WTC11 (cell line): Measurements from ENCODE around the gene ITGA1. TPM values are rescaled to one million over a fixed set of nuclear protein-coding genes. Genes with fewer than 3 reads are reported as not detected.

Source experiments
- ATAC-seq: fragments of 200-7000 bp; cut with Tn5 transposase; 2 replicates; pipeline ENCODE4 v1.10.0; 2021; ENCODE audit warnings: mild to moderate bottlenecking, moderate library complexity
- CTCF ChIA-PET: fragments of 300-600 bp; sonication (Branson Sonifier 250); formaldehyde crosslinking; loops from one replicate; lab custom pipeline; 2021; ENCODE audit warnings: antibody characterized with exemption; lab: Charles Lee
- POLR2A ChIA-PET: fragments of 350-600 bp; sonication (Branson Sonifier 250); formaldehyde crosslinking; loops from one replicate; lab custom pipeline; 2021; ENCODE audit warnings: antibody characterized with exemption; lab: Charles Lee
- DNase-seq: peaks from one replicate; pipeline ENCODE4 v3.0.0; 2021; ENCODE audit warnings: low spot score
- H3K27ac Mint-ChIP-seq: 2 replicates; pipeline ENCODE4 v1.8.0; 2021; ENCODE audit warnings: mixed read lengths
- H3K27me3 Mint-ChIP-seq: 2 replicates; pipeline ENCODE4 v1.8.0; 2021; ENCODE audit warnings: low read depth, mild to moderate bottlenecking, moderate library complexity, mixed read lengths
- H3K36me3 Mint-ChIP-seq: 2 replicates; pipeline ENCODE4 v1.8.0; 2021; ENCODE audit warnings: mixed read lengths
- H3K4me1 Mint-ChIP-seq: 2 replicates; pipeline ENCODE4 v1.8.0; 2022; ENCODE audit warnings: mixed read lengths
- H3K4me3 Mint-ChIP-seq: 2 replicates; pipeline ENCODE4 v1.8.0; 2021; ENCODE audit warnings: mild to moderate bottlenecking, moderate library complexity, mixed read lengths
- H3K9me3 Mint-ChIP-seq: 2 replicates; pipeline ENCODE4 v1.8.0; 2021; ENCODE audit warnings: mixed read lengths
- CDX4 ChIP-seq: fragments of 250-450 bp; sonication (Bioruptor Pico); IDR thresholded peaks from 2 replicates; pipeline ENCODE4 v1.9.0; 2021; ENCODE audit warnings: moderate library complexity, mild to moderate bottlenecking, inconsistent platforms, borderline replicate concordance
- CREB1 ChIP-seq: sonication (generic); formaldehyde crosslinking; IDR thresholded peaks from 2 replicates; pipeline ENCODE4 v1.8.0; 2023; ENCODE audit warnings: mild to moderate bottlenecking, missing genetic modification reagents
- CREM ChIP-seq: sonication (generic); formaldehyde crosslinking; IDR thresholded peaks from 2 replicates; pipeline ENCODE4 v1.8.1; 2022; ENCODE audit warnings: mild to moderate bottlenecking, missing genetic modification reagents, moderate library complexity
- E2F4 ChIP-seq: sonication (generic); formaldehyde crosslinking; IDR thresholded peaks from 2 replicates; pipeline ENCODE4 v1.8.1; 2022; ENCODE audit warnings: low read depth, mild to moderate bottlenecking, moderate library complexity, missing genetic modification reagents, borderline replicate concordance
- E2F5 ChIP-seq: sonication (generic); formaldehyde crosslinking; IDR thresholded peaks from 2 replicates; pipeline ENCODE4 v1.8.1; 2022; ENCODE audit warnings: mild to moderate bottlenecking, moderate library complexity, missing genetic modification reagents
- ETV6 ChIP-seq: sonication (generic); formaldehyde crosslinking; IDR thresholded peaks from 2 replicates; pipeline ENCODE4 v1.8.1; 2022; ENCODE audit warnings: mild to moderate bottlenecking, missing genetic modification reagents
- FOXK1 ChIP-seq: sonication (generic); formaldehyde crosslinking; IDR thresholded peaks from 2 replicates; pipeline ENCODE4 v1.8.0; 2022; ENCODE audit warnings: mild to moderate bottlenecking, moderate library complexity, missing genetic modification reagents
- FOXP4 ChIP-seq: sonication (generic); formaldehyde crosslinking; IDR thresholded peaks from 2 replicates; pipeline ENCODE4 v1.8.0; 2022; ENCODE audit warnings: mild to moderate bottlenecking, missing genetic modification reagents
- GABPB1 ChIP-seq: sonication (generic); formaldehyde crosslinking; IDR thresholded peaks from 2 replicates; pipeline ENCODE4 v1.8.1; 2023; ENCODE audit warnings: mild to moderate bottlenecking, missing genetic modification reagents
- HMGA2 ChIP-seq: fragments of 250-450 bp; sonication (Bioruptor Pico); IDR thresholded peaks from 2 replicates; pipeline ENCODE4 v1.4.0; 2021; ENCODE audit warnings: mild to moderate bottlenecking, moderate library complexity
- JUN ChIP-seq: sonication (generic); formaldehyde crosslinking; IDR thresholded peaks from 2 replicates; pipeline ENCODE4 v1.8.0; 2023; ENCODE audit warnings: mild to moderate bottlenecking, missing genetic modification reagents
- MAX ChIP-seq: sonication (generic); formaldehyde crosslinking; IDR thresholded peaks from 2 replicates; pipeline ENCODE4 v1.8.0; 2022; ENCODE audit warnings: mild to moderate bottlenecking, missing genetic modification reagents
- MYBL2 ChIP-seq: sonication (generic); formaldehyde crosslinking; IDR thresholded peaks from 2 replicates; pipeline ENCODE4 v1.8.1; 2023; ENCODE audit warnings: mild to moderate bottlenecking, moderate library complexity, missing genetic modification reagents
- NR2C2 ChIP-seq: sonication (generic); formaldehyde crosslinking; IDR thresholded peaks from 2 replicates; pipeline ENCODE4 v1.8.0; 2022; ENCODE audit warnings: mild to moderate bottlenecking, missing genetic modification reagents
- SP1 ChIP-seq: sonication (generic); formaldehyde crosslinking; conservative IDR thresholded peaks from 2 replicates; pipeline ENCODE4 v1.8.1; 2022; ENCODE audit warnings: missing genetic modification reagents
- TEAD1 ChIP-seq: sonication (generic); formaldehyde crosslinking; IDR thresholded peaks from 2 replicates; pipeline ENCODE4 v1.8.0; 2022; ENCODE audit warnings: mild to moderate bottlenecking, missing genetic modification reagents
- ZNF138 ChIP-seq: sonication (generic); formaldehyde crosslinking; conservative IDR thresholded peaks from 2 replicates; pipeline ENCODE4 v1.8.1; 2022; ENCODE audit warnings: mild to moderate bottlenecking, moderate library complexity, missing genetic modification reagents
- ZNF219 ChIP-seq: sonication (generic); formaldehyde crosslinking; IDR thresholded peaks from 2 replicates; pipeline ENCODE4 v1.8.0; 2023; ENCODE audit warnings: missing genetic modification reagents, mild to moderate bottlenecking, borderline replicate concordance
- ZNF281 ChIP-seq: sonication (generic); formaldehyde crosslinking; IDR thresholded peaks from 2 replicates; pipeline ENCODE4 v1.8.0; 2023; ENCODE audit warnings: mild to moderate bottlenecking, missing genetic modification reagents
- ZNF396 ChIP-seq: fragments of 250-450 bp; sonication (Bioruptor Pico); IDR thresholded peaks from 2 replicates; pipeline ENCODE4 v1.8.0; 2021; ENCODE audit warnings: mild to moderate bottlenecking, moderate library complexity, borderline replicate concordance
- total RNA-seq: library from RNA; stranded (reverse); gene quantifications from 3 replicates; pipeline ENCODE4 v1.2.3, GENCODE V29; 2021

ITGA1 gene
- total RNA-seq, 1 experiment from 2014 or later, result 6.5 TPM

- ATAC-seq (no peak), DNase-seq (no peak)
Measured at GRCh38 chr5:52798938-52799337, 11.2 kb downstream of the ITGA1 start.

GRCh38 chr5:52799358-52799982, 11.8 kb downstream of the ITGA1 start:
- peaks cover 54% of the 10 kb centered on the region for H3K4me1 Mint-ChIP-seq
- peak overlapping the region; percentile 91 for H3K4me3 Mint-ChIP-seq
- no peaks in the 10 kb centered on the region for H3K27me3 Mint-ChIP-seq
- peaks cover 6% of the 10 kb centered on the region; the same call in 1 of the 2 replicates for H3K36me3 Mint-ChIP-seq
- H3K27ac Mint-ChIP-seq, result peak overlapping the region; percentile 99
- peak; percentile 60 for ATAC-seq
- ChIA-PET CTCF (interaction anchor here (0.6 to 3.8 kb wide), 9 partner anchors 10 to 1836 kb away, joined by 3 to 25 read pairs (median 4); partner anchors contain the start of genes ITGA1 and PELO), POLR2A (interaction anchor here (0.7 to 1.6 kb wide), 5 partner anchors 10 to 116 kb away, joined by 3 to 10 read pairs (median 4); partner anchors contain the start of genes ITGA1 and PELO)
- H3K9me3 Mint-ChIP-seq, result no peaks in the 10 kb centered on the region
- DNase-seq, result peak; percentile 50
- 0 out of 2 replicates have a peak, but pooled peaks have one; percentile 6 for TF ChIP-seq ETV6 (CRISPR knock-in tag)
- no peak for TF ChIP-seq ZNF281 (CRISPR knock-in tag)
- peak; percentile 13; the same call in 1 of the 2 replicates for TF ChIP-seq CREM (CRISPR knock-in tag)
- TF ChIP-seq CREB1 (CRISPR knock-in tag), result peak; percentile 3; the same call in 1 of the 2 replicates
- TF ChIP-seq HMGA2 (CRISPR knock-in tag), result no peak

More at GRCh38 chr5:52798938-52799337, 11.2 kb downstream of the ITGA1 start:
- CTCF ChIA-PET, result interaction anchor here (0.6 to 3.8 kb wide), 9 partner anchors 10 to 1835 kb away, joined by 3 to 25 read pairs (median 4); partner anchors contain the start of genes ITGA1 and PELO
- peak overlapping the region; percentile 91 for H3K4me3 Mint-ChIP-seq
- no peaks in the 10 kb centered on the region for H3K27me3 Mint-ChIP-seq
- POLR2A ChIA-PET, result interaction anchor here (0.7 to 1.6 kb wide), 5 partner anchors 10 to 117 kb away, joined by 3 to 10 read pairs (median 4); partner anchors contain the start of genes ITGA1 and PELO
- peaks cover 6% of the 10 kb centered on the region; the same call in 1 of the 2 replicates for H3K36me3 Mint-ChIP-seq
- no peak for TF ChIP-seq CDX4
- H3K27ac Mint-ChIP-seq, result peak overlapping the region; percentile 99
- H3K4me1 Mint-ChIP-seq, result peaks cover 49% of the 10 kb centered on the region
- no peaks in the 10 kb centered on the region for H3K9me3 Mint-ChIP-seq

- POLR2A ChIA-PET, result interaction anchor here (1.1 to 1.6 kb wide), 4 partner anchors 11 to 116 kb away, joined by 3 to 10 read pairs (median 4); partner anchors contain the start of genes ITGA1 and PELO
- CTCF ChIA-PET, result interaction anchor here (1.1 to 3.8 kb wide), 8 partner anchors 11 to 236 kb away, joined by 3 to 25 read pairs (median 4); partner anchors contain the start of genes ITGA1 and PELO
- Mint-ChIP-seq H3K27me3 (no peaks in the 10 kb centered on the region), H3K4me3 (peak overlapping the region; percentile 91), H3K9me3 (no peaks in the 10 kb centered on the region), H3K4me1 (peaks cover 57% of the 10 kb centered on the region), H3K36me3 (peaks cover 6% of the 10 kb centered on the region; the same call in 1 of the 2 replicates), H3K27ac (peak overlapping the region; percentile 99)
- ATAC-seq, result peak; percentile 76
- peak; percentile 94 for DNase-seq
- TF ChIP-seq FOXK1 (CRISPR knock-in tag) (peak; percentile 40), ZNF138 (CRISPR knock-in tag) (no peak), CREM (CRISPR knock-in tag) (0 out of 2 replicates have a peak, but pooled peaks have one; percentile 9), GABPB1 (CRISPR knock-in tag) (peak; percentile 82; the same call in 1 of the 2 replicates), E2F5 (CRISPR knock-in tag) (peak; percentile 50; the same call in 1 of the 2 replicates), ZNF396 (no peak), MAX (CRISPR knock-in tag) (peak; percentile 56; the same call in 1 of the 2 replicates), JUN (0 out of 2 replicates have a peak, but pooled peaks have one; percentile 63), SP1 (CRISPR knock-in tag) (peak; percentile 72), TEAD1 (CRISPR knock-in tag) (peak; percentile 77; the same call in 1 of the 2 replicates), MYBL2 (CRISPR knock-in tag) (peak; percentile 43; the same call in 1 of the 2 replicates), ZNF219 (CRISPR knock-in tag) (0 out of 2 replicates have a peak, but pooled peaks have one; percentile 37), HMGA2 (CRISPR knock-in tag) (no peak), NR2C2 (no peak), E2F4 (CRISPR knock-in tag) (peak; percentile 40; the same call in 1 of the 2 replicates), ETV6 (CRISPR knock-in tag) (peak; percentile 3; the same call in 1 of the 2 replicates), FOXP4 (CRISPR knock-in tag) (0 out of 2 replicates have a peak, but pooled peaks have one; percentile 47)
Measured at GRCh38 chr5:52799983-52800393, 12.3 kb downstream of the ITGA1 start.
